CD14-positive monocyte (primary cell): ENCODE results near the gene CGB1. TPM values are rescaled to one million over a fixed set of nuclear protein-coding genes. Genes with fewer than 3 reads are reported as not detected.

Experiments used
- DNase-seq, 3 donors: peaks; one replicate each; pipeline ENCODE4 v3.0.0-alpha.2; 2011 to 2022
- H2AFZ ChIP-seq: 2 replicates; pipeline ENCODE4 v1.6.0; 2012; ENCODE audit warnings: mild to moderate bottlenecking, low read depth, low read length, inconsistent platforms; ENCODE audit not compliant: insufficient read depth, poor library complexity, severe bottlenecking
- H3K27ac ChIP-seq, 2 donors: 1 replicate in 1 of 2; 2 replicates in 1 of 2; pipeline ENCODE4 v1.5.1; 2012 to 2013; ENCODE audit warnings: low read length in 2 of 2, control low read depth in 1 of 2, inconsistent platforms in 1 of 2, low read depth in 1 of 2, mild to moderate bottlenecking in 1 of 2
- H3K27me3 ChIP-seq, 2 donors: one replicate each; pipeline versions ENCODE4 v1.6.0 to v1.6.1; 2011 to 2013; ENCODE audit warnings: low read length in 2 of 2; ENCODE audit not compliant: control insufficient read depth in 2 of 2, insufficient read depth in 2 of 2
- H3K36me3 ChIP-seq, 2 donors: replicated peaks in 1 of 2; 1 replicate in 1 of 2; 2 replicates in 1 of 2; pipeline versions ENCODE4 v1.5.1 to v1.6.1; 2012 to 2013; ENCODE audit warnings: low read length in 2 of 2, control low read depth in 1 of 2, inconsistent platforms in 1 of 2, mild to moderate bottlenecking in 1 of 2; ENCODE audit not compliant: insufficient read depth in 2 of 2, control insufficient read depth in 1 of 2
- H3K4me1 ChIP-seq, 2 donors: 1 replicate in 1 of 2; 2 replicates in 1 of 2; pipeline versions ENCODE4 v1.5.1 to v1.6.1; 2012 to 2013; ENCODE audit warnings: low read length in 2 of 2, control low read depth in 1 of 2, inconsistent platforms in 1 of 2, mild to moderate bottlenecking in 1 of 2, moderate library complexity in 1 of 2; ENCODE audit not compliant: insufficient read depth in 2 of 2, control insufficient read depth in 1 of 2
- H3K4me2 ChIP-seq: replicated peaks from 2 replicates; pipeline ENCODE3; 2012; ENCODE audit warnings: low read length, moderate library complexity, mild to moderate bottlenecking; ENCODE audit not compliant: poor library complexity, severe bottlenecking; ENCODE audit errors: extremely low read depth
- H3K4me3 ChIP-seq, 3 experiments: fragments of 200-600 bp in 1 of 3; sonication (generic) in 1 of 3; replicated peaks in 1 of 3; 1 replicate in 2 of 3; 2 replicates in 1 of 3; pipeline ENCODE4 v1.5.1; 2011 to 2013; ENCODE audit warnings: low read length in 3 of 3, mild to moderate bottlenecking in 3 of 3, control low read depth in 2 of 3, low read depth in 2 of 3, inconsistent platforms in 1 of 3, moderate library complexity in 1 of 3
- H3K79me2 ChIP-seq: 2 replicates; pipeline ENCODE4 v1.6.0; 2012; ENCODE audit warnings: mild to moderate bottlenecking, control low read depth, inconsistent platforms, low read length, moderate library complexity; ENCODE audit not compliant: insufficient read depth
- H3K9ac ChIP-seq: 2 replicates; pipeline ENCODE4 v1.6.0; 2017; ENCODE audit warnings: low read length, mild to moderate bottlenecking; ENCODE audit not compliant: insufficient read depth, poor library complexity, severe bottlenecking
- H3K9me3 ChIP-seq, 2 donors: replicated peaks in 1 of 2; 1 replicate in 1 of 2; 2 replicates in 1 of 2; pipeline versions ENCODE4 v1.5.1 to v1.6.1; 2012 to 2013; ENCODE audit warnings: low read length in 2 of 2, control low read depth in 1 of 2; ENCODE audit not compliant: control insufficient read depth in 1 of 2, insufficient read depth in 1 of 2
- H4K20me1 ChIP-seq: 2 replicates; pipeline ENCODE4 v1.6.0; 2012; ENCODE audit warnings: mild to moderate bottlenecking, low read length, control low read depth, moderate library complexity; ENCODE audit not compliant: insufficient read depth
- H3K27ac Mint-ChIP-seq, 7 donors: one replicate each; pipeline ENCODE4 v1.8.0; 2020; ENCODE audit warnings: mild to moderate bottlenecking in 7 of 7, mixed read lengths in 7 of 7, moderate library complexity in 6 of 7, inconsistent platforms in 2 of 7
- H3K27me3 Mint-ChIP-seq, 3 donors: one replicate each; pipeline ENCODE4 v1.8.0; 2021 to 2022; ENCODE audit warnings: low read depth in 3 of 3, mild to moderate bottlenecking in 3 of 3, mixed read lengths in 3 of 3, moderate library complexity in 3 of 3, inconsistent platforms in 1 of 3
- H3K36me3 Mint-ChIP-seq, 2 donors: one replicate each; pipeline ENCODE4 v1.8.0; 2020; ENCODE audit warnings: mixed read lengths in 2 of 2, inconsistent platforms in 1 of 2, mild to moderate bottlenecking in 1 of 2
- H3K4me1 Mint-ChIP-seq: one replicate; pipeline ENCODE4 v1.8.0; 2020; ENCODE audit warnings: mild to moderate bottlenecking, mixed read lengths
- H3K4me3 Mint-ChIP-seq, 2 donors: one replicate each; pipeline ENCODE4 v1.8.0; 2020; ENCODE audit warnings: mild to moderate bottlenecking in 2 of 2, mixed read lengths in 2 of 2, moderate library complexity in 1 of 2
- H3K9me3 Mint-ChIP-seq, 7 donors: one replicate each; pipeline ENCODE4 v1.8.0; 2020 to 2022; ENCODE audit warnings: mixed read lengths in 7 of 7, mild to moderate bottlenecking in 6 of 7, moderate library complexity in 6 of 7, inconsistent platforms in 2 of 7
- CTCF ChIP-seq: fragments of 200-600 bp; IDR thresholded peaks from one replicate; pipeline ENCODE4 v1.8.0; 2022; ENCODE audit warnings: antibody characterized with exemption, mild to moderate bottlenecking
- WGBS: methylation state at CpG from one replicate; pipeline ENCODE4 v1.1.5; 2013; ENCODE audit warnings: missing lambda C conversion rate; ENCODE audit not compliant: insufficient coverage; 5-methylcytosine and 5-hydroxymethylcytosine counted together
- intact Hi-C, 2 donors: fragments of 100-400 bp; cut with micrococcal nuclease; formaldehyde crosslinking; loops; one replicate each; pipeline versions ENCODE4 v1.15.0 to v1.15.1; 2023
- polyA plus RNA-seq, 3 donors: library from polyadenylated mRNA; depleted of rRNA in 1 of 3; unstranded in 2 of 3; stranded (reverse) in 1 of 3; fragments of 300-500 nt in 2 of 3; fragments of >200 nt in 1 of 3; fragmentation: Illumina TruSeq in 2 of 3; gene quantifications; 1 replicate in 2 of 3; 2 replicates in 1 of 3; pipeline ENCODE4 v1.2.3, GENCODE V29; 2012 to 2021

Gene CGB1
- polyA plus RNA-seq, 3 donors, result not detected

GRCh38 chr19:49014123-49014869 is 22.4 kb downstream of the CGB1 start:
- no peak overlapping the region for H3K9ac ChIP-seq
- H3K27ac Mint-ChIP-seq, result no peak overlapping the region
- peaks cover 9 to 23% of the 10 kb centered on the region in 2 donors for H3K27me3 ChIP-seq
- H3K4me2 ChIP-seq, result no peak overlapping the region
- H2AFZ ChIP-seq, result no peak overlapping the region
- peaks cover 17% of the 10 kb centered on the region for H3K4me1 Mint-ChIP-seq
- intact Hi-C loops, result no loop called here
- H3K36me3 Mint-ChIP-seq, result peaks cover 58 to 77% of the 10 kb centered on the region in 2 donors
- H3K4me3 Mint-ChIP-seq, result no peak overlapping the region
- H3K9me3 Mint-ChIP-seq, result peaks cover 0 to 8% (median 5%) of the 10 kb centered on the region in 7 donors
- WGBS, result 97% methylated on average over 24 of the region's 32 CpGs
- no peaks in the 10 kb centered on the region for H3K79me2 ChIP-seq
- peaks cover 12 to 23% (median 22%) of the 10 kb centered on the region in 3 donors for H3K27me3 Mint-ChIP-seq
- no peak for TF ChIP-seq CTCF
- peaks cover 53 to 60% of the 10 kb centered on the region in 2 donors for H3K36me3 ChIP-seq
- no peak overlapping the region for H3K27ac ChIP-seq
- DNase-seq, result no peak
- no peaks in the 10 kb centered on the region for H4K20me1 ChIP-seq
- no peaks in the 10 kb centered on the region for H3K9me3 ChIP-seq
- H3K4me1 ChIP-seq, result peaks cover 19 to 22% of the 10 kb centered on the region in 2 donors
- no peak overlapping the region for H3K4me3 ChIP-seq

- Histone ChIP-seq H3K4me1 (no peaks in the 10 kb centered on the region), H2AFZ (no peak overlapping the region), H3K27ac (no peak overlapping the region), H3K9me3 (no peaks in the 10 kb centered on the region), H3K9ac (no peak overlapping the region), H3K4me2 (no peak overlapping the region), H3K27me3 (no peaks in the 10 kb centered on the region), H3K36me3 (peaks cover 64 to 76% of the 10 kb centered on the region in 2 donors), H3K4me3 (no peak overlapping the region), H4K20me1 (no peaks in the 10 kb centered on the region), H3K79me2 (no peaks in the 10 kb centered on the region)
- no peak for DNase-seq
- intact Hi-C loops, result no loop called here
- Mint-ChIP-seq H3K9me3 (no peaks in the 10 kb centered on the region), H3K4me1 (no peaks in the 10 kb centered on the region), H3K36me3 (peaks cover 60 to 89% of the 10 kb centered on the region in 2 donors), H3K27me3 (peaks cover 0 to 2% (median 0%) of the 10 kb centered on the region in 3 donors), H3K27ac (no peak overlapping the region), H3K4me3 (no peak overlapping the region)
- WGBS, result 100% methylated on average over 8 of the region's 17 CpGs
- TF ChIP-seq CTCF, result no peak
These were observed 25.5 kb downstream of the CGB1 start for GRCh38 chr19:49011194-49011593.
